ENCODE data around the gene NUP107.

DNA sequence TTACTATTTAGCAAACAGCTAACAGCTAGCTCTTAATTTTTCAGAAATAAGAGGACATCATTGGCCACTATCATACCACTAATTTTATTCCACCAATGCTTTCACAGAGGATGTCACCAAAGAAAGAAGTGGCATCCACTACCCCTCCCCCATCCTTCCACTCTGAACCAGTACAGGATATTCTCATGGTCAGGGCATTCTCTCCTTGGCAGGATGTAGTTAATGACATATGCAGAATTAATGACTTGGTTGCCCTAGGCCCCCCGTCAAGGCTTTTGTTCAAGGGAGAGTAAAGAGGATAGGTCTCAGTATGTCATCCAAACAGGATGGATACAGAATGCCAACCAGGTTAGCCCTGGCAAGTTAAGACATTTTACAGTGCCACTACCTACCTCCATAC, 18.9 kb upstream of the NUP107 start:
- TF ChIP-seq, protein P1, sequence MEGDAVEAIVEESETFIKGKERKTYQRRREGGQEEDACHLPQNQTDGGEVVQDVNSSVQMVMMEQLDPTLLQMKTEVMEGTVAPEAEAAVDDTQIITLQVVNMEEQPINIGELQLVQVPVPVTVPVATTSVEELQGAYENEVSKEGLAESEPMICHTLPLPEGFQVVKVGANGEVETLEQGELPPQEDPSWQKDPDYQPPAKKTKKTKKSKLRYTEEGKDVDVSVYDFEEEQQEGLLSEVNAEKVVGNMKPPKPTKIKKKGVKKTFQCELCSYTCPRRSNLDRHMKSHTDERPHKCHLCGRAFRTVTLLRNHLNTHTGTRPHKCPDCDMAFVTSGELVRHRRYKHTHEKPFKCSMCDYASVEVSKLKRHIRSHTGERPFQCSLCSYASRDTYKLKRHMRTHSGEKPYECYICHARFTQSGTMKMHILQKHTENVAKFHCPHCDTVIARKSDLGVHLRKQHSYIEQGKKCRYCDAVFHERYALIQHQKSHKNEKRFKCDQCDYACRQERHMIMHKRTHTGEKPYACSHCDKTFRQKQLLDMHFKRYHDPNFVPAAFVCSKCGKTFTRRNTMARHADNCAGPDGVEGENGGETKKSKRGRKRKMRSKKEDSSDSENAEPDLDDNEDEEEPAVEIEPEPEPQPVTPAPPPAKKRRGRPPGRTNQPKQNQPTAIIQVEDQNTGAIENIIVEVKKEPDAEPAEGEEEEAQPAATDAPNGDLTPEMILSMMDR (IDR thresholded peaks at IDR 0.05) = no peak
- no peak for TF ChIP-seq POLR2AphosphoS5 (IDR thresholded peaks at IDR 0.05; ENCODE audit: low read depth, low read length)
